Glutamatergic neuron (in vitro differentiated cells): ENCODE data around the gene SRPK2. TPM values are rescaled to one million over a fixed set of nuclear protein-coding genes. Genes with fewer than 3 reads are reported as not detected.

Experiments
- DNase-seq: peaks from one replicate; pipeline ENCODE4 v3.0.0; 2022
- H3K27ac Mint-ChIP-seq: one replicate; pipeline ENCODE4 v1.8.0; 2020; ENCODE audit warnings: mild to moderate bottlenecking, mixed read lengths, inconsistent platforms; ENCODE audit not compliant: unreplicated experiment
- H3K27me3 Mint-ChIP-seq: one replicate; pipeline ENCODE4 v1.8.0; 2020; ENCODE audit warnings: mild to moderate bottlenecking, moderate library complexity, mixed read lengths, inconsistent platforms; ENCODE audit not compliant: unreplicated experiment
- H3K36me3 Mint-ChIP-seq: one replicate; pipeline ENCODE4 v1.8.0; 2020; ENCODE audit warnings: mild to moderate bottlenecking, mixed read lengths, inconsistent platforms; ENCODE audit not compliant: unreplicated experiment
- H3K4me1 Mint-ChIP-seq: one replicate; pipeline ENCODE4 v1.8.0; 2020; ENCODE audit warnings: mild to moderate bottlenecking, low read depth, mixed read lengths, inconsistent platforms; ENCODE audit not compliant: unreplicated experiment
- H3K4me3 Mint-ChIP-seq: one replicate; pipeline ENCODE4 v1.8.0; 2020; ENCODE audit warnings: mild to moderate bottlenecking, mixed read lengths, inconsistent platforms; ENCODE audit not compliant: unreplicated experiment
- H3K9me3 Mint-ChIP-seq: one replicate; pipeline ENCODE4 v1.8.0; 2020; ENCODE audit warnings: mild to moderate bottlenecking, moderate library complexity, mixed read lengths, inconsistent platforms; ENCODE audit not compliant: unreplicated experiment
- total RNA-seq: library from RNA; stranded (reverse); fragmentation: NEBNext Ultra II Directional; extraction: Animal tissue kit (Norgen Biotek cat#: 25700); gene quantifications from one replicate; pipeline ENCODE4 v1.2.1, GENCODE V29; 2021; ENCODE audit not compliant: unreplicated experiment
- TF ChIP-seq, protein P1 (sequence below): fragments of 200-600 bp; sonication (generic); IDR thresholded peaks from one replicate; pipeline ENCODE4 v1.5.0; 2021; ENCODE audit not compliant: partially characterized antibody, unreplicated experiment

The SRPK2 gene
- total RNA-seq, 1 donor from 2014 or later, result 131 TPM

DNA sequence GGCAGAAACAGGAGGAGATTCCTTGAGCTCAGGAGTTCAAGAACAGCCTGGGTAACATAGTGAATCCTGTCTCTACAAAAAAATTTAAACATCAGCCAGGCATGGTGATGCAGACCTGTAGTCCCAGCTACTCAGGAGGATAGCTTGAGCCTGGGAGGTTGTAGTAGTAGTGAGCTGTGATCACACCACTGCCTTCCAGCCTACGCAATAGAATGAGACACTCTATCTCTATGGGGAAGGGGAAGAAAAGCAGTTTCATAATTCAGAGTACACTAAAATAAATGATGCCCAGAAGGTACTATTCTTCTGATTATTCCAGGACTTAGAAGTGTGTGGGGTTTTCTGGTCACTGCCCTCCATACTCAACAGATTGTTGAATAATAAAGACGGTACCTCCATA, 197.4 kb downstream of the SRPK2 start:
- DNase-seq, result no peak
- Mint-ChIP-seq H3K4me3 (no peak overlapping the region), H3K9me3 (peaks cover 2% of the 10 kb centered on the region), H3K27me3 (no peaks in the 10 kb centered on the region), H3K36me3 (no peaks in the 10 kb centered on the region), H3K27ac (no peak overlapping the region), H3K4me1 (peaks cover 13% of the 10 kb centered on the region)
- TF ChIP-seq, protein P1, sequence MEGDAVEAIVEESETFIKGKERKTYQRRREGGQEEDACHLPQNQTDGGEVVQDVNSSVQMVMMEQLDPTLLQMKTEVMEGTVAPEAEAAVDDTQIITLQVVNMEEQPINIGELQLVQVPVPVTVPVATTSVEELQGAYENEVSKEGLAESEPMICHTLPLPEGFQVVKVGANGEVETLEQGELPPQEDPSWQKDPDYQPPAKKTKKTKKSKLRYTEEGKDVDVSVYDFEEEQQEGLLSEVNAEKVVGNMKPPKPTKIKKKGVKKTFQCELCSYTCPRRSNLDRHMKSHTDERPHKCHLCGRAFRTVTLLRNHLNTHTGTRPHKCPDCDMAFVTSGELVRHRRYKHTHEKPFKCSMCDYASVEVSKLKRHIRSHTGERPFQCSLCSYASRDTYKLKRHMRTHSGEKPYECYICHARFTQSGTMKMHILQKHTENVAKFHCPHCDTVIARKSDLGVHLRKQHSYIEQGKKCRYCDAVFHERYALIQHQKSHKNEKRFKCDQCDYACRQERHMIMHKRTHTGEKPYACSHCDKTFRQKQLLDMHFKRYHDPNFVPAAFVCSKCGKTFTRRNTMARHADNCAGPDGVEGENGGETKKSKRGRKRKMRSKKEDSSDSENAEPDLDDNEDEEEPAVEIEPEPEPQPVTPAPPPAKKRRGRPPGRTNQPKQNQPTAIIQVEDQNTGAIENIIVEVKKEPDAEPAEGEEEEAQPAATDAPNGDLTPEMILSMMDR, result no peak

GRCh38 chr7:105189859-105190492, 198.7 kb downstream of the SRPK2 start:
- H3K36me3 Mint-ChIP-seq, result no peaks in the 10 kb centered on the region
- H3K4me1 Mint-ChIP-seq, result peaks cover 13% of the 10 kb centered on the region
- no peaks in the 10 kb centered on the region for H3K27me3 Mint-ChIP-seq
- no peak overlapping the region for H3K27ac Mint-ChIP-seq
- H3K9me3 Mint-ChIP-seq, result peaks cover 2% of the 10 kb centered on the region
- TF ChIP-seq, protein P1, result no peak
- no peak overlapping the region for H3K4me3 Mint-ChIP-seq
- no peak for DNase-seq

GRCh38 chr7:105188201-105188600, 200.5 kb downstream of the SRPK2 start:
- no peak overlapping the region for H3K27ac Mint-ChIP-seq
- H3K27me3 Mint-ChIP-seq, result no peaks in the 10 kb centered on the region
- TF ChIP-seq, protein P1, result no peak
- no peak for DNase-seq
- no peaks in the 10 kb centered on the region for H3K36me3 Mint-ChIP-seq
- H3K4me3 Mint-ChIP-seq, result no peak overlapping the region
- H3K9me3 Mint-ChIP-seq, result peaks cover 2% of the 10 kb centered on the region
- H3K4me1 Mint-ChIP-seq, result peaks cover 4% of the 10 kb centered on the region

DNA sequence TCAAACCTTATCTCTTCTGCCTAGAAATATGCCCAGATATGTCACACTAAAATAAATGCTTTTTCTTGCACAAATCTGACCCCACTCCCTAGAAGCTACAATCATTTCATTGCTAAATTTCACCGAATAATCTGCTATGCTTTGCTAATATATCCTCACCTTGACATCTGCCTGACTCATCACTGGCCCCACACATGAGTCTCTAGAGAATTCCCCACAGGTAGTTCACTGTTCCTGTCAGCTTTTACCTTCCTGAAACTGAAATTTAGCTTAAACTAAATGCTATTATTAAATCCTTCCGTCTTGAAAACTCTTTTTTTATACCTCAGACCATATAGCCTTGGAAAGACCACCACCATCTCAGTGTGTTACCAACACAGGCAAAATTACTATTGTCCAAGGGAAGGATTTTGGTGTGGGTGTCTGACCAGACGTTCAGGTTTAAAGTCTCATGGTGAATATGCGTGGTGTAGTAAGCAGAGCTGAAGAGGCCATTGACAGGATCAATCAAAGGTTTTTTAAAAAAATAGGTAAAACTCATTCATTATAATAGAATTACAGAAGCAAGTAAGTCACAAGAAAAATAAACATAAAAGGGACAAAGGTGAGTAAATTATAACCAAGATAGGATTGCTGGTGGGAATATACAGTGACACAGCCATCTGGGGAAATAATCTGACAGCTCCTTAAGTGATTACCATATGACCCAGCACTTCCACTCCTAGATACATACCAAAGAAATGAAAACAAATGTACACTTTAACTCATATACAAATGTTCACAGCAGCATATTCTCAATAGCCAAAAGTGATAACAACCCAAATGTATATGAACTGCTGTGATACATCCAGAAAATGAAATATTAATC, 201.2 kb downstream of the SRPK2 start:
- TF ChIP-seq, protein P1, result no peak
- H3K36me3 Mint-ChIP-seq, result no peaks in the 10 kb centered on the region
- H3K27me3 Mint-ChIP-seq, result no peaks in the 10 kb centered on the region
- DNase-seq, result no peak
- H3K27ac Mint-ChIP-seq, result peak overlapping the region; percentile 5
- peaks cover 2% of the 10 kb centered on the region for H3K9me3 Mint-ChIP-seq
- no peak overlapping the region for H3K4me3 Mint-ChIP-seq
- H3K4me1 Mint-ChIP-seq, result peaks cover 4% of the 10 kb centered on the region
